Activated CD8-positive, alpha-beta T cell treated with anti-CD3 and anti-CD28 coated beads for 36 hours (primary cell): ENCODE results near the gene MOB3A. TPM values are rescaled to one million over a fixed set of nuclear protein-coding genes. Genes with fewer than 3 reads are reported as not detected.

Source experiments
- ATAC-seq: fragments of 200-7000 bp; cut with Tn5 transposase; one replicate; pipeline ENCODE4 v1.10.0; 2021; ENCODE audit warnings: mild to moderate bottlenecking, moderate library complexity
- CTCF ChIA-PET: fragments of 350-600 bp; sonication (Branson Sonifier 250); formaldehyde crosslinking; loops from one replicate; lab custom pipeline; 2021; ENCODE audit warnings: antibody characterized with exemption; lab: Charles Lee
- POLR2A ChIA-PET: fragments of 350-600 bp; sonication (Branson Sonifier 250); formaldehyde crosslinking; loops from one replicate; lab custom pipeline; 2021; ENCODE audit warnings: antibody characterized with exemption; lab: Charles Lee
- DNase-seq: peaks from one replicate; pipeline ENCODE4 v3.0.0-alpha.2; 2020
- H3K27ac Mint-ChIP-seq: one replicate; pipeline ENCODE4 v1.8.0; 2021; ENCODE audit warnings: mild to moderate bottlenecking, mixed read lengths
- H3K27me3 Mint-ChIP-seq: one replicate; pipeline ENCODE4 v1.8.0; 2021; ENCODE audit warnings: mixed read lengths
- H3K36me3 Mint-ChIP-seq: one replicate; pipeline ENCODE4 v1.8.0; 2021; ENCODE audit warnings: low read depth, mixed read lengths
- H3K4me1 Mint-ChIP-seq: one replicate; pipeline ENCODE4 v1.8.0; 2021; ENCODE audit warnings: low read depth, mixed read lengths
- H3K4me3 Mint-ChIP-seq: one replicate; pipeline ENCODE4 v1.8.0; 2021; ENCODE audit warnings: mild to moderate bottlenecking, moderate library complexity, mixed read lengths
- H3K9me3 Mint-ChIP-seq: one replicate; pipeline ENCODE4 v1.8.0; 2021; ENCODE audit warnings: mixed read lengths
- intact Hi-C: fragments of 100-400 bp; cut with micrococcal nuclease; formaldehyde crosslinking; loops from one replicate; pipeline ENCODE4 v1.10.0; 2022
- total RNA-seq, 2 experiments: library from RNA; stranded (reverse); gene quantifications; one replicate each; pipeline ENCODE4 v1.2.3, GENCODE V29; 2021
- TF ChIP-seq, protein P1 (sequence below): fragments of 200-600 bp; IDR thresholded peaks from one replicate; pipeline ENCODE4 v1.8.0; 2022; ENCODE audit warnings: antibody characterized with exemption, mild to moderate bottlenecking

Gene MOB3A
- total RNA-seq, 2 experiments from 2014 or later = 175 to 185 TPM

DNA sequence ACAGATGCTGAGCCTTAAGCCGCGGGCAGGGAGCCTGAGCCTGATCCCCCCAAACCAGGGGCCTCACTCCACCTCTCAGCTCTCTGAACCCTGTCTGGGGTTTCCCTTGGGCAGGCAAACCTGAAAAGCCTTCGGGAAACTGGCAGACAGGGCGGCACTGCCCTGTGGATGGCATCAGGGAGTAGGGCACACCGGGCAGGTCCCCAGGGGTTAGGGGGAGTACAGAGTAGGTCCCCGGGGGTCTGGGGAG is 54.8 kb downstream of the MOB3A start:
- ATAC-seq = no peak
- H3K27ac Mint-ChIP-seq = peak overlapping the region; percentile 87
- intact Hi-C loops = no loop called here
- TF ChIP-seq, protein P1, sequence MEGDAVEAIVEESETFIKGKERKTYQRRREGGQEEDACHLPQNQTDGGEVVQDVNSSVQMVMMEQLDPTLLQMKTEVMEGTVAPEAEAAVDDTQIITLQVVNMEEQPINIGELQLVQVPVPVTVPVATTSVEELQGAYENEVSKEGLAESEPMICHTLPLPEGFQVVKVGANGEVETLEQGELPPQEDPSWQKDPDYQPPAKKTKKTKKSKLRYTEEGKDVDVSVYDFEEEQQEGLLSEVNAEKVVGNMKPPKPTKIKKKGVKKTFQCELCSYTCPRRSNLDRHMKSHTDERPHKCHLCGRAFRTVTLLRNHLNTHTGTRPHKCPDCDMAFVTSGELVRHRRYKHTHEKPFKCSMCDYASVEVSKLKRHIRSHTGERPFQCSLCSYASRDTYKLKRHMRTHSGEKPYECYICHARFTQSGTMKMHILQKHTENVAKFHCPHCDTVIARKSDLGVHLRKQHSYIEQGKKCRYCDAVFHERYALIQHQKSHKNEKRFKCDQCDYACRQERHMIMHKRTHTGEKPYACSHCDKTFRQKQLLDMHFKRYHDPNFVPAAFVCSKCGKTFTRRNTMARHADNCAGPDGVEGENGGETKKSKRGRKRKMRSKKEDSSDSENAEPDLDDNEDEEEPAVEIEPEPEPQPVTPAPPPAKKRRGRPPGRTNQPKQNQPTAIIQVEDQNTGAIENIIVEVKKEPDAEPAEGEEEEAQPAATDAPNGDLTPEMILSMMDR = no peak
- H3K4me3 Mint-ChIP-seq = peak overlapping the region; percentile 71
- ChIA-PET POLR2A (interaction anchor here (1.5 to 6.3 kb wide), 7 partner anchors 8 to 48 kb away, joined by 4 to 58 read pairs (median 6); partner anchors contain the start of gene MKNK2), CTCF (interaction anchor here (2.2 kb wide), 1 partner anchor 9 kb away, joined by 9 read pairs; no protein-coding TSS in a partner anchor)
- no peak for DNase-seq
- H3K36me3 Mint-ChIP-seq = peaks cover 31% of the 10 kb centered on the region
- no peaks in the 10 kb centered on the region for H3K9me3 Mint-ChIP-seq
- H3K4me1 Mint-ChIP-seq = peaks cover 29% of the 10 kb centered on the region
- no peaks in the 10 kb centered on the region for H3K27me3 Mint-ChIP-seq

DNA sequence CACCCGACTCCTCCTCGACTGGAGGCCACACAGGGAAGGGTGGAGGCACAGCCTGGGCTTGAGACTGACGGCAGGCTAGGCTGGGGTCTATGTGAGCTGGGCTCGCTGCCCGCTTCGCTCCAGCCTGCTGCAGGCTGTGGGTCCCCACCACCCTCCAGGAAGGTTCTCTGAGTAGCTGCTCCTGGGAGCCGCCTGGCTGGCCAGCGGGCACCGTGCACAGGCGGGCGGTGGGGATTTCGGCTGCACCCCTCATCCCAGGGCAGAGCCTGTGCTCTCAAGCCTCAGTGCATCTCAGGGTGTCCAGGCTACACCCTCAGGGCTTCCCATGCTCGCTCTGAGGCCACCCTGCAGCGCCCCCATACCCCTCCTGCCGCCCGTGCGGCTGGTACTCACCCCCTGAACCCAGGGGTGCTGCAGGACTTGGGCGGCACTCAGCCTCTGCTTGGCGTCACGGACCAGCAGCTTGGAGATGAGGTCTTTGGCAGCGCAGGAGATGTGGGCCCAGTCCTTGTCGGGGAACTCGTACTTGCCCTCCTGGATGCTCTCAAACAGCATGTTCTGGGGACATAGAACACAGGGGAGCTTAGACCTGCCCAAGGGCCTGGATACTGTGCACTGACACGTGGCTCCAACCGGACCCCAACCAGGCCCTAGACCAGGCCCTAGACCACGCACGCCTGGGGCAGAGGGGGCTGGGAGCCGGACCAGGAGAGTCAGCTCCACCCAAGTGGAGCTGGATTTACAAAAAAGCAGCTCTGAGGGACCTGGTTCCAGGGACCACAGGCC is 55.3 kb downstream of the MOB3A start:
- Mint-ChIP-seq H3K9me3 (no peaks in the 10 kb centered on the region), H3K36me3 (peaks cover 31% of the 10 kb centered on the region), H3K27me3 (no peaks in the 10 kb centered on the region), H3K27ac (peak overlapping the region; percentile 87), H3K4me3 (peak overlapping the region; percentile 71), H3K4me1 (peaks cover 29% of the 10 kb centered on the region)
- ChIA-PET CTCF (interaction anchor here (0.7 to 2.2 kb wide), 2 partner anchors 9 to 885 kb away, joined by 3 to 9 read pairs; no protein-coding TSS in a partner anchor), POLR2A (interaction anchor here (1.0 to 6.3 kb wide), 8 partner anchors 8 to 49 kb away, joined by 4 to 58 read pairs (median 6); partner anchors contain the start of gene MKNK2)
- intact Hi-C loops = no loop called here
- ATAC-seq (no peak), DNase-seq (no peak)
- TF ChIP-seq, protein P1 = no peak

DNA sequence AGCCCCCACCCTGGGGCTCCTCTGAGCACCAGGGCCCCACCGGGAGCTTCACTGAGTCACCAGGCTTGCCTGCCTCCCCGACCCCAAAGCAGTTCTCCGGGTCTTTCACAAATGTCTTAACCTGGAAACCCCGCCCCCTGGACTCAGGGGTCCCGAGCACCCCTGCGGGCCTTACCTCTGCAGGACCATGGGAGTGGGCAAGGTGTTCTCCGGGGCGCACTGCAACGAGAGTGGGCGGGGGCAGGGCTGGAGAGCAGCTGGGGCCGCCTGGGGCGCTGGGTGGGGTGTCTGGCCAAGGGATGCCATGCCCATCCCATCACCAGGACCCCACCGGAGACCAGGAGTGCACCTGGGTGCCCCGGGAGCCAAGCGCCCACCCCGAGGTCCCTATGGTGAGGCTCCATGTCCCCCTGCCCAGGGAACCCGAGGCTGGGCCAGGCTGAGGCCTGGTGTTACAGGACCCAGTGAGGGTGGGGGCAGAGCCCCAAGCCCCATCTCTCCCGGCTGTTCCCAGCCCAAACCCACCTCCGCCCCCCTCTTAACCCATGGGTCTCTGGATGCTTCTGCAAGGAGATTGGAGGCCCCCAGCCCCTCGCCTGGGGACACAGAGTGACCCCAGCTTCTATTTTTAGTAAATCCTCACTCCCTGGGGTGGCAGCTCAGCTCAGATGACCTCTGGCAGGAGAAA is 56.0 kb downstream of the MOB3A start:
- H3K27ac Mint-ChIP-seq = peak overlapping the region; percentile 87
- POLR2A ChIA-PET = interaction anchor here (1.0 to 6.3 kb wide), 6 partner anchors 8 to 44 kb away, joined by 4 to 58 read pairs (median 16); partner anchors contain the start of gene MKNK2

DNA sequence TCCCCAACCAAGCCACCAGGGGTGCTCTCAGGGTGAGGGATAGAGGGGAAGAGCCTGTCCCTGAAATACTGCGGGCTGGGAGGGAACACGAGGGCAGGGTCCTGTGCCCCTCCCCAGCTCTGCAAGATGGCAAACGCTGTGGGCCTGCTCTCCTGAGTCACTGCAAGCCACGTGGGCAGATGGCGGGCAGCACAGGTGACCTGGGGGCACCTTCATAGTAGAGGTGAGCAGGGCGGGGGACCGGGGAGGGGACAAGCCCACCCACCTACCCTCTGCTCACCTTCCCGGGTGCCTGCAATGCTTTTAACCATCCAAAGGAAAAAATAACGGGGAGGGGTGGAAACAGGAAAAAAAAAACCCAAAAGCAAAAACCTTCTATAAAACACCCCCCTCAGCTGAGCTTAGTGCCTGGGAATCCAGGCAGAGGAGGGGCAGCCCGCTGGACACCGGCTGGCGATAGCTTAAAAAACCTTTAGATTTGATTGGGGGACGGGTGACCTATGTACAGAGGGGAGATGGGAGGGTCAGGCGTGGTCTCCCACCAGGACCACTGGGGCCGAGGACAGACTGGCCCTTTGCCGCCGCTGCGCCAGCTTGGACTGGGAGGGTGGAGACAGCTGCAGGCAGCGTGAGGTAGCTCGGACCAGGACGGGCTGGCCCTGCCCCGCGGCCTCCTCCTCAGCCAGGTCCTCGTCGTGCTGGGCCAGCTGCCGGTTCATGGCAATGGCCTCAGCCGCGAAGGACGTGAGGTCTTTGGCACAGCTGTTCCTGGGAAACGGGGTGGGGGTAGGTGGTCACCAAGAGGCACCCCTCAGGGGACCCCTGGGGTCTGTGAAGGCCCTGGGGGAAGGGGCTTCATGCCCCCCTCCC is 56.8 kb downstream of the MOB3A start:
- DNase-seq = no peak
- CTCF ChIA-PET = interaction anchor here (0.8 kb wide), 1 partner anchor 13 kb away, joined by 3 read pairs; no protein-coding TSS in a partner anchor

More for the DNA sequence above, 56.0 kb downstream of the MOB3A start:
- Mint-ChIP-seq H3K9me3 (peaks cover 2% of the 10 kb centered on the region), H3K27me3 (no peaks in the 10 kb centered on the region), H3K36me3 (peaks cover 31% of the 10 kb centered on the region), H3K4me3 (no peak overlapping the region), H3K4me1 (peaks cover 27% of the 10 kb centered on the region)
- CTCF ChIA-PET = interaction anchor here (0.7 to 0.8 kb wide), 2 partner anchors 12 to 886 kb away, joined by 3 read pairs; no protein-coding TSS in a partner anchor
- intact Hi-C loops = no loop called here
- TF ChIP-seq, protein P1 = no peak
- DNase-seq = no peak
- no peak for ATAC-seq

More for the DNA sequence above, 56.8 kb downstream of the MOB3A start:
- Mint-ChIP-seq H3K27me3 (no peaks in the 10 kb centered on the region), H3K27ac (peak overlapping the region; percentile 38), H3K9me3 (peaks cover 5% of the 10 kb centered on the region), H3K4me3 (peak overlapping the region; percentile 8), H3K4me1 (peaks cover 25% of the 10 kb centered on the region), H3K36me3 (peaks cover 27% of the 10 kb centered on the region)
- POLR2A ChIA-PET = interaction anchor here (0.5 to 6.3 kb wide), 5 partner anchors 10 to 53 kb away, joined by 3 to 58 read pairs (median 6); partner anchors contain the start of gene MKNK2
- ATAC-seq = no peak
- TF ChIP-seq, protein P1 = no peak
- intact Hi-C loops = no loop called here
